Measurements from ENCODE around the gene PTPN4. TPM values are rescaled to one million over a fixed set of nuclear protein-coding genes. Genes with fewer than 3 reads are reported as not detected.

PTPN4 gene
- total and polyA plus RNA-seq, 2 experiments from 2014 or later: 41.6 to 90.4 TPM

- Histone ChIP-seq H3K36me3 (ENCODE audit: insufficient read depth) (0 out of 2 replicates have a peak, but pooled peaks cover 15% of the 10 kb centered on the region), H3K4me1 (ENCODE audit: insufficient read depth) (no peaks in the 10 kb centered on the region), H3F3A (replicated peaks; ENCODE audit: low read depth) (no peaks in the 10 kb centered on the region), H3K9me2 (ENCODE audit: insufficient read depth) (no peaks in the 10 kb centered on the region), H3K27me3 (ENCODE audit: insufficient read depth) (no peaks in the 10 kb centered on the region), H2AFZ (no peak overlapping the region), H3K4me3 (no peak overlapping the region), H4K20me1 (replicated peaks; ENCODE audit: insufficient read depth) (no peaks in the 10 kb centered on the region; the same call in 1 of the 2 replicates), H3K79me2 (replicated peaks; ENCODE audit: insufficient read depth) (no peaks in the 10 kb centered on the region), H3K27ac (ENCODE audit: low read depth) (no peak overlapping the region), H3K4me2 (no peak overlapping the region)
- H3K9me3 Mint-ChIP-seq: no peaks in the 10 kb centered on the region
- TF ChIP-seq NANOG (IDR thresholded peaks at IDR 0.05; ENCODE audit: borderline replicate concordance): no peak
- no peak for TF ChIP-seq JUNB (IDR thresholded peaks at IDR 0.05; ENCODE audit: unreplicated experiment)
- no peak for TF ChIP-seq CREB1 (CRISPR knock-in tag; IDR thresholded peaks at IDR 0.05; ENCODE audit: low read depth)
- no peak for TF ChIP-seq EZH2phosphoT487 (IDR thresholded peaks at IDR 0.05; ENCODE audit: unreplicated experiment)
- no peak for TF ChIP-seq POLR2AphosphoS5 (IDR thresholded peaks at IDR 0.05; ENCODE audit: low read depth)
- TF ChIP-seq ZNF114 (CRISPR knock-in tag; IDR thresholded peaks at IDR 0.05): no peak
- no peak for TF ChIP-seq ETS1 (IDR thresholded peaks at IDR 0.05)
- TF ChIP-seq STAT1 (IDR thresholded peaks at IDR 0.05; ENCODE audit: unreplicated experiment): no peak
- TF ChIP-seq, protein P1, sequence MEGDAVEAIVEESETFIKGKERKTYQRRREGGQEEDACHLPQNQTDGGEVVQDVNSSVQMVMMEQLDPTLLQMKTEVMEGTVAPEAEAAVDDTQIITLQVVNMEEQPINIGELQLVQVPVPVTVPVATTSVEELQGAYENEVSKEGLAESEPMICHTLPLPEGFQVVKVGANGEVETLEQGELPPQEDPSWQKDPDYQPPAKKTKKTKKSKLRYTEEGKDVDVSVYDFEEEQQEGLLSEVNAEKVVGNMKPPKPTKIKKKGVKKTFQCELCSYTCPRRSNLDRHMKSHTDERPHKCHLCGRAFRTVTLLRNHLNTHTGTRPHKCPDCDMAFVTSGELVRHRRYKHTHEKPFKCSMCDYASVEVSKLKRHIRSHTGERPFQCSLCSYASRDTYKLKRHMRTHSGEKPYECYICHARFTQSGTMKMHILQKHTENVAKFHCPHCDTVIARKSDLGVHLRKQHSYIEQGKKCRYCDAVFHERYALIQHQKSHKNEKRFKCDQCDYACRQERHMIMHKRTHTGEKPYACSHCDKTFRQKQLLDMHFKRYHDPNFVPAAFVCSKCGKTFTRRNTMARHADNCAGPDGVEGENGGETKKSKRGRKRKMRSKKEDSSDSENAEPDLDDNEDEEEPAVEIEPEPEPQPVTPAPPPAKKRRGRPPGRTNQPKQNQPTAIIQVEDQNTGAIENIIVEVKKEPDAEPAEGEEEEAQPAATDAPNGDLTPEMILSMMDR (conservative IDR thresholded peaks at IDR 0.05; ENCODE audit: low read depth in 2 of 2): no peak
- no peak for TF ChIP-seq ZNF462 (CRISPR knock-in tag; IDR thresholded peaks at IDR 0.05)
- no peak for TF ChIP-seq EZH2 (IDR thresholded peaks at IDR 0.05; ENCODE audit: low read depth, unreplicated experiment)
- TF ChIP-seq REST (IDR thresholded peaks at IDR 0.05; ENCODE audit: unreplicated experiment): no peak
- TF ChIP-seq ZNF331 (CRISPR knock-in tag; IDR thresholded peaks at IDR 0.05; ENCODE audit: low read depth): no peak
- peaks cover 6% of the 10 kb centered on the region for H3K27me3 Mint-ChIP-seq (ENCODE audit: insufficient read depth, low read depth, poor library complexity)
- no peaks in the 10 kb centered on the region for H3K4me1 Mint-ChIP-seq
- no peak overlapping the region for H3K4me3 Mint-ChIP-seq
- peaks cover 30% of the 10 kb centered on the region for H3K36me3 Mint-ChIP-seq (ENCODE audit: low read depth)
- ATAC-seq (no peak), DNase-seq (ENCODE audit: low spot score) (no peak)
- peak overlapping the region; percentile 30; the same call in 1 of the 2 replicates for H3K27ac Mint-ChIP-seq
Measured at GRCh38 chr2:119947535-119947934, 187.8 kb downstream of the PTPN4 start.

Data from GM23338 (cell line).